ENCODE results near the gene UGT1A8. TPM values are rescaled to one million over a fixed set of nuclear protein-coding genes. Genes with fewer than 3 reads are reported as not detected.

The UGT1A8 gene
- total and polyA plus RNA-seq, 10 donors, result not detected

GRCh38 chr2:233794128-233794658 lies 176.8 kb downstream of the UGT1A8 start:
- no peaks in the 10 kb centered on the region for H3K4me1 ChIP-seq
- H3K36me3 ChIP-seq, result no peaks in the 10 kb centered on the region
- no peak overlapping the region for H3K4me3 ChIP-seq
- H3K9me3 ChIP-seq, result no peaks in the 10 kb centered on the region
- H3K27ac ChIP-seq, result no peak overlapping the region
- peak; percentile 64 for DNase-seq
- intact Hi-C loops (cut with DNase I; ENCODE audit: low total_unique reads), result no loop called here
- no peak for TF ChIP-seq POLR2A (IDR thresholded peaks at IDR 0.05)
- no peak for TF ChIP-seq CTCF (IDR thresholded peaks at IDR 0.05 in 8 of 11, conservative IDR thresholded peaks at IDR 0.05 in 3 of 11)
- TF ChIP-seq POLR2AphosphoS5 (IDR thresholded peaks at IDR 0.05), result no peak
- peaks cover 0 to 14% (median 0%) of the 10 kb centered on the region in 7 donors for H3K27me3 ChIP-seq (replicated peaks in 1 of 7)
- 67 to 78% (median 76%) methylated on average over 16 to 17 of the region's 17 CpGs for WGBS, 5 donors

- Histone ChIP-seq H3K36me3 (no peaks in the 10 kb centered on the region), H3K27ac (no peak overlapping the region), H3K27me3 (replicated peaks in 1 of 7) (peaks cover 0 to 19% (median 0%) of the 10 kb centered on the region in 7 donors), H3K4me1 (no peaks in the 10 kb centered on the region), H3K4me3 (no peak overlapping the region), H3K9me3 (no peaks in the 10 kb centered on the region)
- TF ChIP-seq POLR2AphosphoS5 (IDR thresholded peaks at IDR 0.05) (no peak), POLR2A (IDR thresholded peaks at IDR 0.05) (no peak)
- peak; percentile 49 for DNase-seq
- 92 to 95% (median 94%) methylated on average over 10 to 13 of the region's 13 CpGs for WGBS, 5 donors
- intact Hi-C loops (cut with DNase I; ENCODE audit: low total_unique reads), result no loop called here
Observed at GRCh38 chr2:233795735-233796171, 178.3 kb downstream of the UGT1A8 start.

GRCh38 chr2:233796254-233796653 lies 178.8 kb downstream of the UGT1A8 start:
- no peaks in the 10 kb centered on the region for H3K9me3 ChIP-seq
- intact Hi-C loops (cut with DNase I; ENCODE audit: low total_unique reads), result no loop called here
- peaks cover 0 to 19% (median 0%) of the 10 kb centered on the region in 7 donors for H3K27me3 ChIP-seq (replicated peaks in 1 of 7)
- H3K36me3 ChIP-seq, result no peaks in the 10 kb centered on the region
- H3K4me1 ChIP-seq, result no peaks in the 10 kb centered on the region
- no peak for TF ChIP-seq POLR2AphosphoS5 (IDR thresholded peaks at IDR 0.05)
- 85 to 96% (median 89%) methylated on average over 8 to 9 of the region's 9 CpGs for WGBS, 5 donors
- no peak overlapping the region for H3K27ac ChIP-seq
- peak; percentile 39 for DNase-seq
- no peak overlapping the region for H3K4me3 ChIP-seq

- no peaks in the 10 kb centered on the region for H3K9me3 ChIP-seq
- TF ChIP-seq CTCF (IDR thresholded peaks at IDR 0.05 in 8 of 11, conservative IDR thresholded peaks at IDR 0.05 in 3 of 11) (no peak), POLR2AphosphoS5 (IDR thresholded peaks at IDR 0.05) (no peak), POLR2A (IDR thresholded peaks at IDR 0.05) (no peak)
- H3K36me3 ChIP-seq, result no peaks in the 10 kb centered on the region
- DNase-seq, result peak; percentile 51
- H3K4me3 ChIP-seq, result no peak overlapping the region
- H3K27me3 ChIP-seq (replicated peaks in 1 of 7), result peaks cover 0 to 18% (median 0%) of the 10 kb centered on the region in 7 donors
- H3K4me1 ChIP-seq, result no peaks in the 10 kb centered on the region
- 70 to 88% (median 81%) methylated on average over 14 of the region's 14 CpGs for WGBS, 5 donors
- intact Hi-C loops (cut with DNase I; ENCODE audit: low total_unique reads), result no loop called here
- H3K27ac ChIP-seq, result no peak overlapping the region
Observed at GRCh38 chr2:233798335-233799086, 181.1 kb downstream of the UGT1A8 start.

GRCh38 chr2:233799087-233799665 lies 181.7 kb downstream of the UGT1A8 start:
- Histone ChIP-seq H3K27ac (no peak overlapping the region), H3K9me3 (no peaks in the 10 kb centered on the region), H3K4me3 (no peak overlapping the region), H3K4me1 (no peaks in the 10 kb centered on the region), H3K36me3 (no peaks in the 10 kb centered on the region), H3K27me3 (replicated peaks in 1 of 7) (peaks cover 0 to 17% (median 0%) of the 10 kb centered on the region in 7 donors)
- peak; percentile 37 for DNase-seq
- 58 to 68% (median 63%) methylated on average over 7 of the region's 7 CpGs for WGBS, 5 donors
- intact Hi-C loops (cut with DNase I; ENCODE audit: low total_unique reads), result no loop called here
- no peak for TF ChIP-seq POLR2AphosphoS5 (IDR thresholded peaks at IDR 0.05)
- TF ChIP-seq CTCF (IDR thresholded peaks at IDR 0.05 in 8 of 11, conservative IDR thresholded peaks at IDR 0.05 in 3 of 11), result no peak
- TF ChIP-seq POLR2A (IDR thresholded peaks at IDR 0.05), result no peak

All from spleen (tissue), 11 donors.